GM10266 (cell line): Measurements from ENCODE around the gene SLCO2A1.

ENCODE experiments used
- DNase-seq: peaks from one replicate; pipeline ENCODE4 v3.0.0; 2012; ENCODE audit errors: extremely low spot score
- CTCF ChIP-seq: IDR thresholded peaks from 2 replicates; pipeline ENCODE4 v1.5.1; 2012; ENCODE audit warnings: mild to moderate bottlenecking, low read depth; ENCODE audit not compliant: control insufficient read depth, insufficient read depth; ENCODE audit errors: missing control alignments

Gene SLCO2A1

DNA sequence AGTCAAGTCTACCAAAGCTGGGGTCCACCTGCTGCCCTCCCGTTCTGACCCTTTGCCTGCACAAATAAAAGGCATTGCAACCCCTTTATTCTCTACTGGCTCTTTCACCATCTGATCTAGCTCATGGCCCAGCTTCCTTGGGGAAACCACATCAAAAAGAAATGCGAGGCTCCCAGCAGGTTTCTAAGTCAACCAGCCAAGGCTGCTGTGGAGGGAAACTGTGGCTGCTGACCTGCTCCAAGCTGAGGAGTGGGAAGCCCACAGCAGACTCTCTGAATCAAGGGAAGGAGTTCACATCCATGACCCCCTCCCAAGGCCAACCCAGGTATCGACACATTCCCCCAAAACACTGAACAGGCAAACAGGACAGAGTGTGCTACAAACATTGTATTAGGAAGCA lies 25.2 kb upstream of the SLCO2A1 start:
- no peak for TF ChIP-seq CTCF
- DNase-seq, result no peak

- no peak for DNase-seq
Measured at GRCh38 chr3:134054231-134054630, 24.5 kb upstream of the SLCO2A1 start.

DNA sequence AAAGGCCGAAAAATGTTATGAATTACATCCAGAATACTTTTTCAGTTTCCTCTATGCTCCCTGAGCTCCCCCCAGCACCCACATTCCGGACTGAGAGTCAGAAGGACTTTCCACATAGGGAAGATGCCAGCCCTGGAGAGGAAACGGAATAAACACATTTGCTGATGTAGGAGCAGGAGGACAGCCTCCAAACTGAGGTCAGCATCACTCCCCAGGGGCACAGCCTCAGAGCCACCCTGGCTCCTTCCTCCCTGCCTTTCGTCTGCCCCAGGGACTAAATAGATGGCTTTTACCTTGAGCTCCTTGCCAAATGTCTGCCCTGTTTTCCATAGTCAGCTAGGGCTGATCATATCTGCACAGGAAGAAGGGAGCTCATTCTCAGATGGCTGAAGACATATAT lies 22.6 kb upstream of the SLCO2A1 start:
- no peak for DNase-seq
- no peak for TF ChIP-seq CTCF

More at GRCh38 chr3:134054231-134054630, 24.5 kb upstream of the SLCO2A1 start:
- TF ChIP-seq CTCF, result no peak

- no peak for DNase-seq
- no peak for TF ChIP-seq CTCF
Measured at GRCh38 chr3:134049676-134050075, 20.0 kb upstream of the SLCO2A1 start.

GRCh38 chr3:134048278-134048996 lies 18.7 kb upstream of the SLCO2A1 start:
- DNase-seq, result no peak

DNA sequence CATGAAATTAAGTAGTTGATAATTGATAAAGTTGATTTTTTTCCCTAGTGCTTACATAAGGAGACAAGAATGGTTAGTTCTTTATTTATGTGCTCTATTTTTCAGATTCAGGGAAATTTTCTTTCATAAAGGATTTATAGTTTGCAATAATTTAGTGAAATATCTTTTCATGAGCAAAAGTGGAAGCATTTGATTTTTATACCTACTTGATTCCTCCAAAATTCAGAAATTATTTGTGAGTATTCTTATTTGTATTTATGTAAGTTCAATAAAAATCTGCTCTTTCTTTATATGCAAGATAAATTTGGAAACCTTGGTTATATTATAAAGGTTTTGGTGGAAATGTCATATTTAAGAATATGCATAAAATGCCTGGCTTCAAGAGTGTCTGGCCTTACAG lies 14.7 kb upstream of the SLCO2A1 start:
- TF ChIP-seq CTCF, result no peak
- no peak for DNase-seq

More at GRCh38 chr3:134048278-134048996, 18.7 kb upstream of the SLCO2A1 start:
- no peak for TF ChIP-seq CTCF

DNA sequence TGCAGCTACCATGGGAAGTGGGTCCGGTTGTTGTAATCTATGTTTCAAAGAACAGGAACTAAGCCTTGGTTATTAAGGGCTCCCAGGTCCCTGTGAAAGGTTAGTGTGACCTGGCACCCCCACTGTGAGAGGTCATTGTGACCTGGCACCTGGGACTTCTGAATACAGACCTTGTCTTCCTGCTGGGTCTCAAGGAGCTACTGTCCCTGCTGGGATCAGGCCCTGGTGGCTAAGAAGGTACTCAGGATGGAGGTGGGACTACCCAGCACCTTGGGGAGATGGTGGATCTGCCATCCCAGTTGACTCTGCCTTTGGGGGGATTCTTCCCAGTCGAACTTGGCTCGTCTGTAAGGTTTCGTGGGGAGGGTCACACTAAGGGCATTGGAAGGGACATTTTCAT lies 10.3 kb upstream of the SLCO2A1 start:
- TF ChIP-seq CTCF, result no peak
- DNase-seq, result no peak
